Measurements from ENCODE around the gene ETFB. TPM values are rescaled to one million over a fixed set of nuclear protein-coding genes. Genes with fewer than 3 reads are reported as not detected.

The ETFB gene
- total RNA-seq, 1 experiment from 2014 or later = 114 TPM

GRCh38 chr19:51347209-51347928 lies 18.8 kb downstream of the ETFB start:
- no peak for DNase-seq (ENCODE audit: unreplicated experiment)

GRCh38 chr19:51346742-51347141 lies 19.4 kb downstream of the ETFB start:
- CTCF ChIA-PET = interaction anchor here (1.1 kb wide), 1 partner anchor 378 kb away, joined by 3 read pairs; no protein-coding TSS in a partner anchor
- no peaks in the 10 kb centered on the region for H3K4me1 Mint-ChIP-seq (ENCODE audit: insufficient read depth, unreplicated experiment)
- H3K36me3 Mint-ChIP-seq (ENCODE audit: insufficient read depth, unreplicated experiment) = peaks cover 22% of the 10 kb centered on the region
- BruUV-seq (replicated peaks) = no TSS peak
- intact Hi-C loops (cut with micrococcal nuclease) = no loop called here
- no peak for DNase-seq (ENCODE audit: unreplicated experiment)
- POLR2A ChIA-PET = no interaction called here
- no peak overlapping the region for H3K27ac Mint-ChIP-seq (ENCODE audit: low read depth, unreplicated experiment)
- TF ChIP-seq, protein P1, sequence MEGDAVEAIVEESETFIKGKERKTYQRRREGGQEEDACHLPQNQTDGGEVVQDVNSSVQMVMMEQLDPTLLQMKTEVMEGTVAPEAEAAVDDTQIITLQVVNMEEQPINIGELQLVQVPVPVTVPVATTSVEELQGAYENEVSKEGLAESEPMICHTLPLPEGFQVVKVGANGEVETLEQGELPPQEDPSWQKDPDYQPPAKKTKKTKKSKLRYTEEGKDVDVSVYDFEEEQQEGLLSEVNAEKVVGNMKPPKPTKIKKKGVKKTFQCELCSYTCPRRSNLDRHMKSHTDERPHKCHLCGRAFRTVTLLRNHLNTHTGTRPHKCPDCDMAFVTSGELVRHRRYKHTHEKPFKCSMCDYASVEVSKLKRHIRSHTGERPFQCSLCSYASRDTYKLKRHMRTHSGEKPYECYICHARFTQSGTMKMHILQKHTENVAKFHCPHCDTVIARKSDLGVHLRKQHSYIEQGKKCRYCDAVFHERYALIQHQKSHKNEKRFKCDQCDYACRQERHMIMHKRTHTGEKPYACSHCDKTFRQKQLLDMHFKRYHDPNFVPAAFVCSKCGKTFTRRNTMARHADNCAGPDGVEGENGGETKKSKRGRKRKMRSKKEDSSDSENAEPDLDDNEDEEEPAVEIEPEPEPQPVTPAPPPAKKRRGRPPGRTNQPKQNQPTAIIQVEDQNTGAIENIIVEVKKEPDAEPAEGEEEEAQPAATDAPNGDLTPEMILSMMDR (IDR thresholded peaks at IDR 0.05; ENCODE audit: unreplicated experiment) = no peak
- H3K9me3 Mint-ChIP-seq (ENCODE audit: unreplicated experiment) = no peaks in the 10 kb centered on the region
- H3K27me3 Mint-ChIP-seq (ENCODE audit: insufficient read depth, unreplicated experiment) = no peaks in the 10 kb centered on the region
- no peak overlapping the region for H3K4me3 Mint-ChIP-seq (ENCODE audit: unreplicated experiment)

More at GRCh38 chr19:51347209-51347928, 18.8 kb downstream of the ETFB start:
- Mint-ChIP-seq H3K27me3 (ENCODE audit: insufficient read depth, unreplicated experiment) (no peaks in the 10 kb centered on the region), H3K36me3 (ENCODE audit: insufficient read depth, unreplicated experiment) (peaks cover 22% of the 10 kb centered on the region), H3K9me3 (ENCODE audit: unreplicated experiment) (no peaks in the 10 kb centered on the region), H3K4me3 (ENCODE audit: unreplicated experiment) (no peak overlapping the region), H3K4me1 (ENCODE audit: insufficient read depth, unreplicated experiment) (no peaks in the 10 kb centered on the region), H3K27ac (ENCODE audit: low read depth, unreplicated experiment) (no peak overlapping the region)
- POLR2A ChIA-PET = no interaction called here
- TF ChIP-seq, protein P1 (IDR thresholded peaks at IDR 0.05; ENCODE audit: unreplicated experiment) = no peak
- CTCF ChIA-PET = interaction anchor here (0.6 to 1.2 kb wide), 3 partner anchors 50 to 1311 kb away, joined by 3 to 5 read pairs (median 4); no protein-coding TSS in a partner anchor
- BruUV-seq (replicated peaks) = no TSS peak
- intact Hi-C loops (cut with micrococcal nuclease) = no loop called here

- peaks cover 14% of the 10 kb centered on the region for H3K36me3 Mint-ChIP-seq (ENCODE audit: insufficient read depth, unreplicated experiment)
- DNase-seq (ENCODE audit: unreplicated experiment) = no peak
- BruUV-seq (replicated peaks) = no TSS peak
- POLR2A ChIA-PET = interaction anchor here (1.5 kb wide), 1 partner anchor 20 kb away, joined by 4 read pairs; no protein-coding TSS in a partner anchor
- no peaks in the 10 kb centered on the region for H3K27me3 Mint-ChIP-seq (ENCODE audit: insufficient read depth, unreplicated experiment)
- intact Hi-C loops (cut with micrococcal nuclease) = no loop called here
- no peak overlapping the region for H3K4me3 Mint-ChIP-seq (ENCODE audit: unreplicated experiment)
- TF ChIP-seq, protein P1 (IDR thresholded peaks at IDR 0.05; ENCODE audit: unreplicated experiment) = no peak
- no peaks in the 10 kb centered on the region for H3K9me3 Mint-ChIP-seq (ENCODE audit: unreplicated experiment)
- CTCF ChIA-PET = interaction anchor here (1.2 kb wide), 1 partner anchor 21 kb away, joined by 3 read pairs; the partner anchor contains the start of gene ETFB
- H3K4me1 Mint-ChIP-seq (ENCODE audit: insufficient read depth, unreplicated experiment) = peaks cover 5% of the 10 kb centered on the region
- H3K27ac Mint-ChIP-seq (ENCODE audit: low read depth, unreplicated experiment) = no peak overlapping the region
Measured at GRCh38 chr19:51345076-51345620, 21.0 kb downstream of the ETFB start.
